Ovary (tissue), 3 donors: ENCODE results near the gene DOP1A.
A peak's percentile ranks its signal among the peaks of the same experiment; 100 is the strongest.

ENCODE experiments used
- CTCF ChIP-seq, 3 donors: fragments of 450-650 bp in 2 of 3; fragments of 200-600 bp in 1 of 3; IDR thresholded peaks; one replicate each; pipeline versions ENCODE4 v1.5.1 to v1.8.0; 2016 to 2022; ENCODE audit warnings: antibody characterized with exemption in 3 of 3, mild to moderate bottlenecking in 1 of 3
- POLR2A ChIP-seq: fragments of 450-650 bp; IDR thresholded peaks from one replicate; pipeline ENCODE4 v1.6.1; 2017; ENCODE audit warnings: antibody characterized with exemption, mild to moderate bottlenecking, moderate library complexity
- donor health status: DM: no; HTN: no; CAD: no.

GRCh38 chr6:83055366-83055964 is 12.0 kb upstream of the DOP1A start:
- TF ChIP-seq CTCF (IDR thresholded peaks at IDR 0.05) (peak; percentile 55 to 61 (median 59)), POLR2A (no peak)
